Mesendoderm (in vitro differentiated cells): ENCODE results near the gene MAP2K7.

Experiments used
- DNase-seq: peaks from one replicate; pipeline ENCODE4 v3.0.0; 2013
- H2AK5ac ChIP-seq: 2 replicates; pipeline ENCODE4 v1.6.1; 2013; ENCODE audit warnings: low read length, inconsistent platforms
- H2BK120ac ChIP-seq: 2 replicates; pipeline ENCODE4 v1.6.1; 2013; ENCODE audit warnings: low read depth, mild to moderate bottlenecking, low read length, moderate library complexity, mixed read lengths
- H2BK15ac ChIP-seq: replicated peaks from 2 replicates; pipeline ENCODE4 v1.6.1; 2013; ENCODE audit warnings: low read depth, mild to moderate bottlenecking, moderate library complexity
- H2BK5ac ChIP-seq: 2 replicates; pipeline ENCODE4 v1.6.1; 2013; ENCODE audit warnings: low read length, inconsistent platforms
- H3K18ac ChIP-seq: 2 replicates; pipeline ENCODE4 v1.6.1; 2013; ENCODE audit warnings: mild to moderate bottlenecking, low read length, mixed read lengths
- H3K23ac ChIP-seq: one replicate; pipeline ENCODE4 v1.6.1; 2013; ENCODE audit warnings: low read length
- H3K27ac ChIP-seq: 2 replicates; pipeline ENCODE4 v1.5.1; 2013; ENCODE audit warnings: low read depth, mild to moderate bottlenecking, inconsistent platforms, low read length, moderate library complexity
- H3K27me3 ChIP-seq: 2 replicates; pipeline ENCODE4 v1.6.1; 2013; ENCODE audit warnings: low read length, control low read depth, mild to moderate bottlenecking, inconsistent platforms; ENCODE audit not compliant: insufficient read depth, poor library complexity
- H3K36me3 ChIP-seq: 2 replicates; pipeline ENCODE4 v1.6.1; 2013; ENCODE audit warnings: low read length, inconsistent platforms; ENCODE audit not compliant: control insufficient read depth, insufficient read depth
- H3K4ac ChIP-seq: one replicate; pipeline ENCODE4 v1.6.1; 2013; ENCODE audit warnings: low read depth, mild to moderate bottlenecking, low read length, moderate library complexity
- H3K4me1 ChIP-seq: 2 replicates; pipeline ENCODE4 v1.6.1; 2013; ENCODE audit warnings: low read depth, low read length, inconsistent platforms; ENCODE audit not compliant: control insufficient read depth
- H3K4me2 ChIP-seq: 2 replicates; pipeline ENCODE4 v1.6.1; 2013; ENCODE audit warnings: low read length
- H3K4me3 ChIP-seq: 2 replicates; pipeline ENCODE4 v1.5.1; 2013; ENCODE audit warnings: mild to moderate bottlenecking, low read length
- H3K56ac ChIP-seq: one replicate; pipeline ENCODE4 v1.6.1; 2013; ENCODE audit warnings: low read length
- H3K79me1 ChIP-seq: 2 replicates; pipeline ENCODE4 v1.6.1; 2013; ENCODE audit warnings: low read length, inconsistent platforms
- H3K79me2 ChIP-seq: 2 replicates; pipeline ENCODE4 v1.6.1; 2013; ENCODE audit warnings: mild to moderate bottlenecking, low read length; ENCODE audit not compliant: control insufficient read depth, insufficient read depth
- H3K9ac ChIP-seq: 2 replicates; pipeline ENCODE4 v1.6.1; 2013; ENCODE audit warnings: low read length, inconsistent platforms
- H4K5ac ChIP-seq: one replicate; pipeline ENCODE4 v1.6.1; 2013; ENCODE audit warnings: low read length
- H4K8ac ChIP-seq: one replicate; pipeline ENCODE4 v1.6.1; 2013; ENCODE audit warnings: low read depth, mild to moderate bottlenecking, control low read depth, low read length, moderate library complexity
- WGBS: extraction: QIAGEN DNeasy Blood & Tissue Kit; methylation state at CpG from one replicate; pipeline ENCODE4 v1.1.7; 2013; ENCODE audit warnings: low lambda C conversion rate, missing lambda C conversion rate; ENCODE audit not compliant: insufficient coverage; ENCODE audit errors: extremely low coverage; 5-methylcytosine and 5-hydroxymethylcytosine counted together

MAP2K7 gene

DNA sequence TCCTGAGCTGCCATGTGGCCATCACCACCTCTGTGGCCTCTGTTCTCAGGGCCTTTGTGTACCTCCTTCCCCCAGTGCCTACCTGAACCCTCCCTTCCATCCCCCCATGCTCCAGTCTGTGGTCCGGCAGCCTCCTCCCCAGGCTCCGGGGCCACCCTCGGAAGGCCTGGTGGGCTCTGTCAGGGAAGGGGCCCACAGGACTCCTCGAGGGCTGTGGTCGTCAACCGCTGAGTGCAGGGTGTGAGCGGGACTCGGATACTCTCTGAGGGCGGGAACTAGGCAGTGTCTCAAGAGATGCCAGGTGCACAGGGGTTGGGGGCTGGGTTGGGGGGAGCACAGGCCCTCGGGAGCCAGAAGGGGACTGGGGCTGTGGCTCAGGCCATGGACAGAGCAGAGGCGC is 3.9 kb downstream of the MAP2K7 start:
- Histone ChIP-seq H3K27me3 (no peaks in the 10 kb centered on the region), H3K4ac (no peak overlapping the region), H3K4me2 (no peak overlapping the region), H2BK15ac (no peak overlapping the region), H3K4me3 (no peak overlapping the region), H3K18ac (no peak overlapping the region), H3K79me2 (peaks cover 11% of the 10 kb centered on the region), H2BK120ac (no peak overlapping the region), H3K36me3 (peaks cover 2% of the 10 kb centered on the region), H3K27ac (no peak overlapping the region), H3K4me1 (peaks cover 6% of the 10 kb centered on the region), H4K5ac (no peak overlapping the region), H3K23ac (no peak overlapping the region), H3K9ac (no peak overlapping the region), H3K79me1 (peaks cover 16% of the 10 kb centered on the region), H2BK5ac (no peak overlapping the region), H4K8ac (no peak overlapping the region), H3K56ac (no peak overlapping the region), H2AK5ac (no peak overlapping the region)
- no peak for DNase-seq
- no CpG with 5 or more reads among the region's 11 CpGs for WGBS

DNA sequence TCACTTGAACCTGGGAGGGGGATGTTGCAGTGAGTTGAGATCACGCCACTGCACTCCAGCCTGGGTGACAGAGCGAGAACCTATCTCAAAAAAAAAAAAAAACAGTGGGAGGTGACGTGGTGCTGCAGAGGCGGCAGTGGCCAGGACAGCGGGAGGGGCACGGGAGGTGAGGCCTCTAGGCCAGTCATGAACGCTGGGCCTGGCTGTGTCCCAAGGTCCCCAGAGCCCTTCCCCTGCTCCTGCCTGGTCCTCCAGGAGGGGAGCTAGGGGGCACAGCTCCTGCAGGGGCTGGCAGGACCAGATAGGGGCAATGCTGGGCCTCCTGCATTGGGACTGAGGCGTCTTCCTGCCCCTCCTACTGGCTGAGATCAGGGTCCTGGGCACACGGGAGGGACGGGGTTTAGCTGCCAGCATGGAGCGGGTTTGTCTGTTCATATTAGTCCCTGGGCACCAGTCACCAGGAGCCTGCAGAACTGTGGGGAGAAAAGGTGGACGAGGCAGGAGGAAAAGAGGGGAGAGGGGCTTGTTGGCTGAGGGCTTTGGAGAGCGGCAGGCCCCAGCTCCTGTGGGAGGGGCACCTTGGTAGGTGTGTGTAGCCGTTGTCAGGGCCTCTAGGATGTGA is 4.5 kb downstream of the MAP2K7 start:
- no peak for DNase-seq
- H3K79me1 ChIP-seq, result peaks cover 16% of the 10 kb centered on the region
- H2BK15ac ChIP-seq, result no peak overlapping the region
- H2AK5ac ChIP-seq, result no peak overlapping the region
- no peak overlapping the region for H3K27ac ChIP-seq
- no peak overlapping the region for H3K4ac ChIP-seq
- no peak overlapping the region for H3K18ac ChIP-seq
- peaks cover 2% of the 10 kb centered on the region for H3K4me1 ChIP-seq
- H3K56ac ChIP-seq, result no peak overlapping the region
- H2BK120ac ChIP-seq, result no peak overlapping the region
- peaks cover 3% of the 10 kb centered on the region for H3K36me3 ChIP-seq
- H3K23ac ChIP-seq, result no peak overlapping the region
- no peak overlapping the region for H4K8ac ChIP-seq
- no peaks in the 10 kb centered on the region for H3K27me3 ChIP-seq
- H3K4me3 ChIP-seq, result no peak overlapping the region
- H3K4me2 ChIP-seq, result no peak overlapping the region
- peaks cover 11% of the 10 kb centered on the region for H3K79me2 ChIP-seq
- no peak overlapping the region for H4K5ac ChIP-seq
- no peak overlapping the region for H2BK5ac ChIP-seq
- no peak overlapping the region for H3K9ac ChIP-seq
- WGBS, result no CpG with 5 or more reads among the region's 14 CpGs

DNA sequence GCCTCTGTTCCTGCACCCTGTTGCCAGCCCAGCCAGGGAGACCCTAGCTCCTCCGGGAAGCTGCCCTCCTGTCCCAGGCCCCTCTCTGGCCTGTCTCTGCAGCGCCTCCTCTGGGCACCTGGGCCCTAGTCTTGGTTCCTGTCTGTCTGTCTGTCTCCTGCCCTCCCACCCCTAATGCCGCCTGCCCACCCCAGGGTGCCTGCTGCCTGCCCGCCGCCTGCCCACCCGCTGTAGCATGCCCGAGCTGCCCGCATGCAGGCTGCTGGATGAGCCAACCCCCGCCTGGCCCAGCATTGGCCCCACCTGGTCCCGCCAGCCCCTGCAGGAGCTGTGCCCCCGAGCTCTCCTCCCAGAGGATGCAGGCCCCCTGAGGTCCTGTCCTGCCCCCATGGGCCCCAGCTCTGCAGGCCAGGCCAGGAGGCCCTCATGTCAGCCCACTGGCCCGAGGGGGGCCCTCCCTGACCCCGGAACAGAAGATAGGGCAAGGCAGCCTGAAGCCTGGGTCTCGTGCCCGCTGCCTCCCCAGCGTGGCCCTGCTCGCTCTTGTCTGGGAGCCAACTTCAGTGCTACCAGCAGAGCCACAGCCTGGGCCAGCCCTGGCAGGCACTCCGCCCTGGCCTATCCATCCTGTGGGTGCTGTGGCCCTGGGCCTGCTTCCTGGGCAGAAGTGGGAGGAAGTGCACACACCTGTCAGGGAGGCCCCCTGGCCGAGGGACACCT is 5.2 kb downstream of the MAP2K7 start:
- Histone ChIP-seq H2BK120ac (no peak overlapping the region), H3K79me1 (peaks cover 16% of the 10 kb centered on the region), H3K27me3 (no peaks in the 10 kb centered on the region), H3K18ac (no peak overlapping the region), H3K4me3 (no peak overlapping the region), H3K23ac (no peak overlapping the region), H4K5ac (no peak overlapping the region), H3K4me2 (no peak overlapping the region), H3K27ac (no peak overlapping the region), H3K36me3 (peaks cover 3% of the 10 kb centered on the region), H2AK5ac (no peak overlapping the region), H3K56ac (no peak overlapping the region), H3K9ac (no peak overlapping the region), H4K8ac (no peak overlapping the region), H3K79me2 (peaks cover 11% of the 10 kb centered on the region), H3K4ac (no peak overlapping the region), H3K4me1 (peaks cover 2% of the 10 kb centered on the region), H2BK15ac (no peak overlapping the region), H2BK5ac (no peak overlapping the region)
- DNase-seq, result no peak
- no CpG with 5 or more reads among the region's 19 CpGs for WGBS

DNA sequence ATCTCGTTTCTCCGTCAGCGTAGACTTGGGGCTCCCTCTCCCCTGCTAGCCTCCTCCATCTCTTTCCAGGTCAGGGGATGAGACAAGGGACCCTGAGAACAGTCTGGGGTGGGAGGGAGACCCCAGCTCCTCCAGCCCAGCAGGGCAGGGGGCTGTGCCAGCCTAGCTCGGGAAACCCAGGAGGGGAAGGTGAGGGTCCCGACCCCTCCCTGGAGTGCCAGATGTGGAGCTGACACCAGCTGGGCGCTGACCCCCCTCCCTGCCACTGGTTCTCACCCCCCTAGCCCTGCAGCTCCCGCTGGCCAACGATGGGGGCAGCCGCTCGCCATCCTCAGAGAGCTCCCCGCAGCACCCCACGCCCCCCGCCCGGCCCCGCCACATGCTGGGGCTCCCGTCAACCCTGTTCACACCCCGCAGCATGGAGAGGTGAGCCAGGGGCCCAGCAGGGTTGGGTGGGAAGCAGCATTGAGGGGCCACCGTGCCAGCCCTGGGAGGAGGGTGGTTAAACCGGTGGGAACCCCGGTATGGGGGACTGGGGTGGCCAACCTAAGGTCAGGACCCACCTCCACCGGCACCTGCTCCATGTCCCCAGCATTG is 5.9 kb downstream of the MAP2K7 start:
- peaks cover 12% of the 10 kb centered on the region for H3K79me1 ChIP-seq
- no peak overlapping the region for H3K56ac ChIP-seq
- H3K27ac ChIP-seq, result no peak overlapping the region
- no peak overlapping the region for H3K4ac ChIP-seq
- H3K4me3 ChIP-seq, result no peak overlapping the region
- no peak overlapping the region for H2BK5ac ChIP-seq
- H3K27me3 ChIP-seq, result no peaks in the 10 kb centered on the region
- WGBS, result no CpG with 5 or more reads among the region's 21 CpGs
- H4K5ac ChIP-seq, result no peak overlapping the region
- no peak overlapping the region for H2AK5ac ChIP-seq
- no peak overlapping the region for H3K18ac ChIP-seq
- no peak for DNase-seq
- no peak overlapping the region for H2BK120ac ChIP-seq
- H3K9ac ChIP-seq, result no peak overlapping the region
- no peak overlapping the region for H3K4me2 ChIP-seq
- H3K23ac ChIP-seq, result no peak overlapping the region
- peaks cover 2% of the 10 kb centered on the region for H3K4me1 ChIP-seq
- H2BK15ac ChIP-seq, result no peak overlapping the region
- peaks cover 3% of the 10 kb centered on the region for H3K36me3 ChIP-seq
- peaks cover 7% of the 10 kb centered on the region for H3K79me2 ChIP-seq
- H4K8ac ChIP-seq, result no peak overlapping the region

DNA sequence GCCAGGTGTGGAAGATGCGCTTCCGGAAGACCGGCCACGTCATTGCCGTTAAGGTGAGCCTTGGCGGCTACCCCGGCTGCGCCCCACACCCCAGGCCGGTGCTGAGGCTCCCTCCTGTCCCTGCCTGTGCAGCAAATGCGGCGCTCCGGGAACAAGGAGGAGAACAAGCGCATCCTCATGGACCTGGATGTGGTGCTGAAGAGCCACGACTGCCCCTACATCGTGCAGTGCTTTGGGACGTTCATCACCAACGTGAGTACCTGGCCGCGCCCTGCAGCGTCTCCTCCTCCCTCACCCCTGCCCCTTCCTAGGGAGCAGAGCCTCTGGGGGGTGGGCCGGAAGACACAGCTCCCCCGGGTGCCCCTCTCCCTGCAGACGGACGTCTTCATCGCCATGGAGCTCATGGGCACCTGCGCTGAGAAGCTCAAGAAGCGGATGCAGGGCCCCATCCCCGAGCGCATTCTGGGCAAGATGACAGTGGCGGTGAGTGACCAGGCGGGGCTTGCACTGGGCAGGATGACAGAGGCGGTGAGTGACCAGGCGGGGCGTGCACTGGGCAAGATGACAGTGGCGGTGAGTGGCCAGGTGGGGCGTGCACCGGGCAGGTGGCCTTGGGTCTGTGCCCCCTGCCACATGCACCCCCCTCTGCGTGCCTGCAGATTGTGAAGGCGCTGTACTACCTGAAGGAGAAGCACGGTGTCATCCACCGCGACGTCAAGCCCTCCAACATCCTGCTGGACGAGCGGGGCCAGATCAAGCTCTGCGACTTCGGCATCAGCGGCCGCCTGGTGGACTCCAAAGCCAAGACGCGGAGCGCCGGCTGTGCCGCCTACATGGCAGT is 6.9 kb downstream of the MAP2K7 start:
- Histone ChIP-seq H2BK120ac (no peak overlapping the region), H3K79me1 (peaks cover 5% of the 10 kb centered on the region), H2BK5ac (no peak overlapping the region), H4K5ac (no peak overlapping the region), H3K23ac (no peak overlapping the region), H3K18ac (no peak overlapping the region), H3K4me1 (no peaks in the 10 kb centered on the region), H3K27me3 (peaks cover 2% of the 10 kb centered on the region), H3K36me3 (peaks cover 3% of the 10 kb centered on the region), H3K4me2 (no peak overlapping the region), H2AK5ac (no peak overlapping the region), H2BK15ac (no peak overlapping the region), H3K4me3 (no peak overlapping the region), H3K56ac (no peak overlapping the region), H3K79me2 (no peaks in the 10 kb centered on the region), H4K8ac (no peak overlapping the region), H3K9ac (no peak overlapping the region), H3K27ac (no peak overlapping the region), H3K4ac (no peak overlapping the region)
- DNase-seq, result no peak
- no CpG with 5 or more reads among the region's 54 CpGs for WGBS
